ENCODE measurements around the gene NMU.

Gene NMU

GRCh38 chr4:55612341-55612740, 23.8 kb downstream of the NMU start:
- Histone ChIP-seq H2AFZ (ENCODE audit: low read length) (no peak overlapping the region), H3K4me3 (ENCODE audit: low read length) (no peak overlapping the region), H3K27ac (ENCODE audit: low read length) (no peak overlapping the region), H3K36me3 (replicated peaks; ENCODE audit: insufficient read depth, low read length) (no peaks in the 10 kb centered on the region), H3K9me3 (replicated peaks; ENCODE audit: insufficient read depth, low read length) (no peaks in the 10 kb centered on the region), H3K9ac (ENCODE audit: low read length) (no peak overlapping the region), H3K79me2 (ENCODE audit: low read length) (no peaks in the 10 kb centered on the region), H3F3A (ENCODE audit: insufficient read depth, low read length) (no peaks in the 10 kb centered on the region), H4K20me1 (ENCODE audit: insufficient read depth, low read length) (no peaks in the 10 kb centered on the region), H3K4me2 (ENCODE audit: low read depth, low read length) (no peak overlapping the region), H3K4me1 (ENCODE audit: low read length) (no peaks in the 10 kb centered on the region), H3K27me3 (replicated peaks; ENCODE audit: insufficient read depth, low read length) (no peaks in the 10 kb centered on the region), H3K9me2 (replicated peaks; ENCODE audit: insufficient read depth, low read length) (no peaks in the 10 kb centered on the region)
- no peak for DNase-seq
- TF ChIP-seq EZH2 (optimal IDR thresholded peaks at IDR 0.05; ENCODE audit: low read depth, low read length) = no peak
- TF ChIP-seq EZH2phosphoT487 (IDR thresholded peaks at IDR 0.05; ENCODE audit: low read length) = no peak
- TF ChIP-seq CTCF (IDR thresholded peaks at IDR 0.05; ENCODE audit: low read length) = no peak

- no peak overlapping the region for H3K27ac ChIP-seq (ENCODE audit: low read length)
- no peak for TF ChIP-seq EZH2phosphoT487 (IDR thresholded peaks at IDR 0.05; ENCODE audit: low read length)
- no peak for TF ChIP-seq CTCF (IDR thresholded peaks at IDR 0.05; ENCODE audit: low read length)
- H3K79me2 ChIP-seq (ENCODE audit: low read length) = no peaks in the 10 kb centered on the region
- H3K9me2 ChIP-seq (replicated peaks; ENCODE audit: insufficient read depth, low read length) = no peaks in the 10 kb centered on the region
- no peak overlapping the region for H3K4me2 ChIP-seq (ENCODE audit: low read depth, low read length)
- no peaks in the 10 kb centered on the region for H3F3A ChIP-seq (ENCODE audit: insufficient read depth, low read length)
- no peak for DNase-seq
- no peaks in the 10 kb centered on the region for H3K4me1 ChIP-seq (ENCODE audit: low read length)
- H4K20me1 ChIP-seq (ENCODE audit: insufficient read depth, low read length) = no peaks in the 10 kb centered on the region
- H3K4me3 ChIP-seq (ENCODE audit: low read length) = no peak overlapping the region
- H3K36me3 ChIP-seq (replicated peaks; ENCODE audit: insufficient read depth, low read length) = no peaks in the 10 kb centered on the region
- H3K9ac ChIP-seq (ENCODE audit: low read length) = no peak overlapping the region
- H3K27me3 ChIP-seq (replicated peaks; ENCODE audit: insufficient read depth, low read length) = no peaks in the 10 kb centered on the region
- no peaks in the 10 kb centered on the region for H3K9me3 ChIP-seq (replicated peaks; ENCODE audit: insufficient read depth, low read length)
- no peak overlapping the region for H2AFZ ChIP-seq (ENCODE audit: low read length)
Observed at GRCh38 chr4:55611358-55612059, 24.6 kb downstream of the NMU start.

- Histone ChIP-seq H3K9ac (ENCODE audit: low read length) (no peak overlapping the region), H2AFZ (ENCODE audit: low read length) (no peak overlapping the region), H3K4me1 (ENCODE audit: low read length) (no peaks in the 10 kb centered on the region), H3K27ac (ENCODE audit: low read length) (no peak overlapping the region), H3K4me3 (ENCODE audit: low read length) (no peak overlapping the region), H4K20me1 (ENCODE audit: insufficient read depth, low read length) (no peaks in the 10 kb centered on the region), H3K27me3 (replicated peaks; ENCODE audit: insufficient read depth, low read length) (no peaks in the 10 kb centered on the region), H3K36me3 (replicated peaks; ENCODE audit: insufficient read depth, low read length) (no peaks in the 10 kb centered on the region), H3K9me2 (replicated peaks; ENCODE audit: insufficient read depth, low read length) (no peaks in the 10 kb centered on the region), H3K79me2 (ENCODE audit: low read length) (no peaks in the 10 kb centered on the region), H3K4me2 (ENCODE audit: low read depth, low read length) (no peak overlapping the region), H3F3A (ENCODE audit: insufficient read depth, low read length) (no peaks in the 10 kb centered on the region), H3K9me3 (replicated peaks; ENCODE audit: insufficient read depth, low read length) (no peaks in the 10 kb centered on the region)
- TF ChIP-seq CTCF (IDR thresholded peaks at IDR 0.05; ENCODE audit: low read length) (no peak), EZH2 (optimal IDR thresholded peaks at IDR 0.05; ENCODE audit: low read depth, low read length) (no peak), EZH2phosphoT487 (IDR thresholded peaks at IDR 0.05; ENCODE audit: low read length) (no peak)
- DNase-seq = no peak
Observed at GRCh38 chr4:55610381-55610780, 25.7 kb downstream of the NMU start.

Measured in MM.1S (cell line).